B cell (primary cell): Measurements from ENCODE around the gene TNRC6B. TPM values are rescaled to one million over a fixed set of nuclear protein-coding genes. Genes with fewer than 3 reads are reported as not detected.

Experiments
- ATAC-seq: fragments of 200-7000 bp; cut with Tn5 transposase; one replicate; pipeline ENCODE4 v1.10.0; 2021; ENCODE audit warnings: low read depth, mild to moderate bottlenecking, moderate number of reproducible peaks, moderate library complexity
- CTCF ChIA-PET: fragments of 350-600 bp; sonication (Branson Sonifier 250); formaldehyde crosslinking; loops from one replicate; lab custom pipeline; 2021; ENCODE audit warnings: antibody characterized with exemption, inconsistent platforms; lab: Charles Lee
- POLR2A ChIA-PET: fragments of 350-600 bp; sonication (Branson Sonifier 250); formaldehyde crosslinking; loops from one replicate; lab custom pipeline; 2021; ENCODE audit warnings: antibody characterized with exemption; lab: Charles Lee
- DNase-seq: peaks from one replicate; pipeline ENCODE4 v3.0.0; 2013
- H2AFZ ChIP-seq: 2 replicates; pipeline ENCODE4 v1.6.1; 2012; ENCODE audit warnings: mild to moderate bottlenecking, low read depth, low read length; ENCODE audit not compliant: insufficient read depth, poor library complexity, severe bottlenecking
- H3K27ac ChIP-seq, 2 donors: 1 replicate in 1 of 2; 2 replicates in 1 of 2; pipeline ENCODE4 v1.5.1; 2012 to 2013; ENCODE audit warnings: low read length in 2 of 2, mild to moderate bottlenecking in 2 of 2, moderate library complexity in 1 of 2
- H3K27me3 ChIP-seq, 4 experiments: fragments of 200-600 bp in 1 of 4; sonication (generic) in 1 of 4; replicated peaks in 1 of 4; 1 replicate in 2 of 4; 2 replicates in 2 of 4; pipeline versions ENCODE4 v1.6.1 to v1.7.0; 2013 to 2016; ENCODE audit warnings: low read length in 3 of 4, mild to moderate bottlenecking in 2 of 4, mixed read lengths in 1 of 4, moderate library complexity in 1 of 4; ENCODE audit not compliant: insufficient read depth in 4 of 4, control insufficient read depth in 3 of 4; ENCODE audit errors: control extremely low read depth in 1 of 4
- H3K36me3 ChIP-seq, 2 experiments: replicated peaks in 1 of 2; 1 replicate in 1 of 2; 2 replicates in 1 of 2; pipeline versions ENCODE4 v1.6.1 to v1.7.1; 2013; ENCODE audit warnings: low read length in 1 of 2; ENCODE audit not compliant: insufficient read depth in 2 of 2, control insufficient read depth in 1 of 2; ENCODE audit errors: control extremely low read depth in 1 of 2, extremely low read depth in 1 of 2
- H3K4me1 ChIP-seq, 2 donors: fragments of 200-600 bp in 1 of 2; sonication (generic) in 1 of 2; 1 replicate in 1 of 2; 2 replicates in 1 of 2; pipeline versions ENCODE4 v1.5.1 to v1.6.1; 2013 to 2017; ENCODE audit warnings: low read length in 2 of 2; ENCODE audit not compliant: control insufficient read depth in 2 of 2, insufficient read depth in 2 of 2
- H3K4me2 ChIP-seq: replicated peaks from 2 replicates; pipeline ENCODE3; 2012; ENCODE audit warnings: mild to moderate bottlenecking, low read depth, low read length; ENCODE audit not compliant: poor library complexity, severe bottlenecking
- H3K4me3 ChIP-seq, 5 experiments: fragments of 200-600 bp in 1 of 5; sonication (generic) in 1 of 5; 1 replicate in 3 of 5; 2 replicates in 2 of 5; pipeline versions ENCODE4 v1.5.1 to v1.7.0; 2011 to 2016; ENCODE audit warnings: low read length in 4 of 5, mild to moderate bottlenecking in 4 of 5, low read depth in 2 of 5, control low read depth in 1 of 5, moderate library complexity in 1 of 5; ENCODE audit not compliant: insufficient read depth in 1 of 5; ENCODE audit errors: control extremely low read depth in 1 of 5, extremely low read depth in 1 of 5
- H3K79me2 ChIP-seq: fragments of 200-600 bp; sonication (generic); one replicate; pipeline ENCODE4 v1.6.0; 2016; ENCODE audit warnings: low read length; ENCODE audit not compliant: control insufficient read depth, insufficient read depth
- H3K9ac ChIP-seq: fragments of 200-600 bp; sonication (generic); 2 replicates; pipeline ENCODE4 v1.6.1; 2017; ENCODE audit warnings: mild to moderate bottlenecking, low read length, moderate library complexity
- H3K9me3 ChIP-seq, 3 donors: one replicate each; pipeline versions ENCODE4 v1.6.1 to v1.7.1; 2013; ENCODE audit warnings: low read length in 2 of 3; ENCODE audit not compliant: control insufficient read depth in 2 of 3, insufficient read depth in 1 of 3; ENCODE audit errors: control extremely low read depth in 1 of 3
- H4K20me1 ChIP-seq: 2 replicates; pipeline ENCODE4 v1.6.0; 2012; ENCODE audit warnings: mild to moderate bottlenecking, low read length; ENCODE audit not compliant: insufficient read depth, control insufficient read depth, poor library complexity, severe bottlenecking
- H3K27ac Mint-ChIP-seq: one replicate; pipeline ENCODE4 v1.8.0; 2021; ENCODE audit warnings: mixed read lengths
- H3K27me3 Mint-ChIP-seq: one replicate; pipeline ENCODE4 v1.8.0; 2021; ENCODE audit warnings: mixed read lengths
- H3K4me1 Mint-ChIP-seq: one replicate; pipeline ENCODE4 v1.8.0; 2021; ENCODE audit warnings: mixed read lengths
- H3K4me3 Mint-ChIP-seq: one replicate; pipeline ENCODE4 v1.8.0; 2021; ENCODE audit warnings: mixed read lengths
- H3K9me3 Mint-ChIP-seq: one replicate; pipeline ENCODE4 v1.8.0; 2022; ENCODE audit warnings: mixed read lengths; ENCODE audit not compliant: insufficient read depth
- EZH2 ChIP-seq: IDR thresholded peaks from 2 replicates; pipeline ENCODE4 v1.6.1; 2012; ENCODE audit warnings: borderline replicate concordance, low read depth, mild to moderate bottlenecking, moderate library complexity, low read length; ENCODE audit not compliant: insufficient read depth, poor library complexity, severe bottlenecking
- WGBS: methylation state at CpG from one replicate; pipeline ENCODE4 v1.1.5; 2013; ENCODE audit warnings: missing lambda C conversion rate; ENCODE audit not compliant: insufficient coverage; 5-methylcytosine and 5-hydroxymethylcytosine counted together
- intact Hi-C: fragments of 100-400 bp; cut with micrococcal nuclease; formaldehyde crosslinking; loops from one replicate; pipeline ENCODE4 v1.10.0; 2022
- polyA plus RNA-seq: library from polyadenylated mRNA; depleted of rRNA; stranded (reverse); fragments of >200 nt; gene quantifications from 2 replicates; pipeline ENCODE4 v1.2.3, GENCODE V29; 2012
- total RNA-seq, 2 donors: library from RNA; stranded (reverse); fragments of 120-200 nt in 1 of 2; gene quantifications; 1 replicate in 1 of 2; 2 replicates in 1 of 2; pipeline versions ENCODE4 v1.2.3 to v1.2.4, GENCODE V29; 2013 to 2022
- TF ChIP-seq, protein P1 (sequence below): fragments of 200-600 bp; IDR thresholded peaks from one replicate; pipeline ENCODE4 v1.8.0; 2022; ENCODE audit warnings: antibody characterized with exemption, mild to moderate bottlenecking

Gene TNRC6B
- total and polyA plus RNA-seq, 2 donors (not counting 1 experiment from before 2014, with no cell fraction given), result 28.8 to 210 TPM

- Mint-ChIP-seq H3K4me3 (no peak overlapping the region), H3K4me1 (no peaks in the 10 kb centered on the region), H3K27me3 (no peaks in the 10 kb centered on the region), H3K9me3 (no peaks in the 10 kb centered on the region), H3K27ac (no peak overlapping the region)
- Histone ChIP-seq H3K27me3 (no peaks in the 10 kb centered on the region), H3K27ac (no peak overlapping the region), H2AFZ (no peak overlapping the region), H3K4me2 (no peak overlapping the region), H3K9me3 (no peaks in the 10 kb centered on the region), H3K4me3 (no peak overlapping the region), H3K9ac (no peak overlapping the region), H3K4me1 (no peaks in the 10 kb centered on the region), H4K20me1 (peaks cover 8% of the 10 kb centered on the region), H3K36me3 (peaks cover 22 to 84% of the 10 kb centered on the region in 2 experiments), H3K79me2 (peaks cover 7% of the 10 kb centered on the region)
- CTCF ChIA-PET, result interaction anchor here (0.5 to 1.1 kb wide), 3 partner anchors 9 to 632 kb away, joined by 3 read pairs; no protein-coding TSS in a partner anchor
- no peak for ATAC-seq
- DNase-seq, result no peak
- POLR2A ChIA-PET, result interaction anchor here (0.6 kb wide), 1 partner anchor 58 kb away, joined by 3 read pairs; no protein-coding TSS in a partner anchor
- intact Hi-C loops, result no loop called here
- TF ChIP-seq, protein P1, sequence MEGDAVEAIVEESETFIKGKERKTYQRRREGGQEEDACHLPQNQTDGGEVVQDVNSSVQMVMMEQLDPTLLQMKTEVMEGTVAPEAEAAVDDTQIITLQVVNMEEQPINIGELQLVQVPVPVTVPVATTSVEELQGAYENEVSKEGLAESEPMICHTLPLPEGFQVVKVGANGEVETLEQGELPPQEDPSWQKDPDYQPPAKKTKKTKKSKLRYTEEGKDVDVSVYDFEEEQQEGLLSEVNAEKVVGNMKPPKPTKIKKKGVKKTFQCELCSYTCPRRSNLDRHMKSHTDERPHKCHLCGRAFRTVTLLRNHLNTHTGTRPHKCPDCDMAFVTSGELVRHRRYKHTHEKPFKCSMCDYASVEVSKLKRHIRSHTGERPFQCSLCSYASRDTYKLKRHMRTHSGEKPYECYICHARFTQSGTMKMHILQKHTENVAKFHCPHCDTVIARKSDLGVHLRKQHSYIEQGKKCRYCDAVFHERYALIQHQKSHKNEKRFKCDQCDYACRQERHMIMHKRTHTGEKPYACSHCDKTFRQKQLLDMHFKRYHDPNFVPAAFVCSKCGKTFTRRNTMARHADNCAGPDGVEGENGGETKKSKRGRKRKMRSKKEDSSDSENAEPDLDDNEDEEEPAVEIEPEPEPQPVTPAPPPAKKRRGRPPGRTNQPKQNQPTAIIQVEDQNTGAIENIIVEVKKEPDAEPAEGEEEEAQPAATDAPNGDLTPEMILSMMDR, result no peak
- TF ChIP-seq EZH2, result no peak
These were observed 131.9 kb downstream of the TNRC6B start for GRCh38 chr22:40309631-40310030.

DNA sequence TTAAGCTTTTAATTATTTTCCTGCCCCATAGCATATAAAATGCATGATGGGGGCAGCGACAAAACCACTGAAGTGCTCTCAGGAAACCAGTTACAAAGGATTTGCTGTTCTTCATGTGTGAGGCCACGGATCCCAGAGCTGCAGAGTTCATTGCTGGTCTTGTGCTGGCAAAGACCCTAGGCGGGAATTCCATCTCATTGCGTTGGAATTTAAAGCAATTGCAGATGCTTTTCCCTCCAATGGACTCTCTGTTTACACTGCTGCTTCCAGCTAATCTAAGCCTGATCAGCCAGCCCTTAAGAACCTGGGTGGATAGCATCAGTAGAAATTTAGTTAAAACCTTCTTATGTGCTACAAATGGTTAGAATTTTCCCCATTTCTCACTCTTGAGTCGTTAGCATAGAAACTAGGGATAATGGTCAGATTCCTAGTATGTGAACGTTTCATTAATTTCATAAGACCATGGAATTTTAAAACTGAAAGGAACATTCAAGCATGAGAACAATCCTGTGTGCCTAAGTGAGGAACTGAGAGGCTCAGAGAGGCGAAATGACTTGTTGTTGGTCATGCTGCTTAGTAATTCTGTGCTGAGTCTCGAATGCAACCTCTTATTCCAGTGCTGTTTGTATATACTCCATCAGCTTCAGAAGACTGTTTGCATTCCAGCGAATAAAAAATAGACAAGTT lies 132.5 kb downstream of the TNRC6B start:
- Histone ChIP-seq H3K4me2 (no peak overlapping the region), H3K36me3 (peaks cover 22 to 87% of the 10 kb centered on the region in 2 experiments), H3K4me1 (no peaks in the 10 kb centered on the region), H3K9me3 (no peaks in the 10 kb centered on the region), H3K27me3 (no peaks in the 10 kb centered on the region), H3K9ac (no peak overlapping the region), H3K4me3 (no peak overlapping the region), H3K27ac (no peak overlapping the region), H3K79me2 (peaks cover 5% of the 10 kb centered on the region), H4K20me1 (peaks cover 8% of the 10 kb centered on the region), H2AFZ (no peak overlapping the region)
- no peak for ATAC-seq
- intact Hi-C loops, result no loop called here
- TF ChIP-seq, protein P1, result no peak
- TF ChIP-seq EZH2, result no peak
- no peaks in the 10 kb centered on the region for H3K27me3 Mint-ChIP-seq
- no peak for DNase-seq
- H3K9me3 Mint-ChIP-seq, result no peaks in the 10 kb centered on the region
- no peak overlapping the region for H3K27ac Mint-ChIP-seq
- POLR2A ChIA-PET, result no interaction called here
- no peak overlapping the region for H3K4me3 Mint-ChIP-seq
- H3K4me1 Mint-ChIP-seq, result no peaks in the 10 kb centered on the region
- 88% methylated on average over 6 of the region's 9 CpGs for WGBS
- CTCF ChIA-PET, result interaction anchor here (1.1 kb wide), 2 partner anchors 9 to 38 kb away, joined by 3 read pairs; no protein-coding TSS in a partner anchor
